A673 (cell line): ENCODE measurements around the gene DIMT1.

Source experiments
- EZH2 ChIP-seq: fragments of 200-600 bp; sonication (generic); IDR thresholded peaks from 2 replicates; pipeline ENCODE4 v1.6.1; 2017; ENCODE audit warnings: borderline replicate concordance, low read depth, mild to moderate bottlenecking, mixed read lengths, antibody characterized with exemption, low read length; ENCODE audit not compliant: poor library complexity, severe bottlenecking
- TF ChIP-seq, protein P1 (sequence below): fragments of 300-800, 200-600 bp; sonication (generic); conservative IDR thresholded peaks from 2 replicates; pipeline ENCODE4 v1.5.1; 2017; ENCODE audit warnings: low read depth, mild to moderate bottlenecking, antibody characterized with exemption, low read length, moderate library complexity, mixed read lengths

GRCh38 chr5:62376064-62376463, 27.6 kb downstream of the DIMT1 start:
- TF ChIP-seq, protein P1, sequence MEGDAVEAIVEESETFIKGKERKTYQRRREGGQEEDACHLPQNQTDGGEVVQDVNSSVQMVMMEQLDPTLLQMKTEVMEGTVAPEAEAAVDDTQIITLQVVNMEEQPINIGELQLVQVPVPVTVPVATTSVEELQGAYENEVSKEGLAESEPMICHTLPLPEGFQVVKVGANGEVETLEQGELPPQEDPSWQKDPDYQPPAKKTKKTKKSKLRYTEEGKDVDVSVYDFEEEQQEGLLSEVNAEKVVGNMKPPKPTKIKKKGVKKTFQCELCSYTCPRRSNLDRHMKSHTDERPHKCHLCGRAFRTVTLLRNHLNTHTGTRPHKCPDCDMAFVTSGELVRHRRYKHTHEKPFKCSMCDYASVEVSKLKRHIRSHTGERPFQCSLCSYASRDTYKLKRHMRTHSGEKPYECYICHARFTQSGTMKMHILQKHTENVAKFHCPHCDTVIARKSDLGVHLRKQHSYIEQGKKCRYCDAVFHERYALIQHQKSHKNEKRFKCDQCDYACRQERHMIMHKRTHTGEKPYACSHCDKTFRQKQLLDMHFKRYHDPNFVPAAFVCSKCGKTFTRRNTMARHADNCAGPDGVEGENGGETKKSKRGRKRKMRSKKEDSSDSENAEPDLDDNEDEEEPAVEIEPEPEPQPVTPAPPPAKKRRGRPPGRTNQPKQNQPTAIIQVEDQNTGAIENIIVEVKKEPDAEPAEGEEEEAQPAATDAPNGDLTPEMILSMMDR, result no peak
- no peak for TF ChIP-seq EZH2
